SHP77 treated with DMSO at 0.1 percent for 48 hours (cell line): ENCODE measurements around the gene SCFD2.
"Not testable (repeated sequence)": the region's sequence is repeated elsewhere in the genome, so short reads cannot be mapped to it uniquely, and the experiment has no call there.

Experiments used
- DNase-seq: peaks from one replicate; lab custom pipeline; 2025; lab: John Stamatoyannopoulos, UW

The SCFD2 gene

DNA sequence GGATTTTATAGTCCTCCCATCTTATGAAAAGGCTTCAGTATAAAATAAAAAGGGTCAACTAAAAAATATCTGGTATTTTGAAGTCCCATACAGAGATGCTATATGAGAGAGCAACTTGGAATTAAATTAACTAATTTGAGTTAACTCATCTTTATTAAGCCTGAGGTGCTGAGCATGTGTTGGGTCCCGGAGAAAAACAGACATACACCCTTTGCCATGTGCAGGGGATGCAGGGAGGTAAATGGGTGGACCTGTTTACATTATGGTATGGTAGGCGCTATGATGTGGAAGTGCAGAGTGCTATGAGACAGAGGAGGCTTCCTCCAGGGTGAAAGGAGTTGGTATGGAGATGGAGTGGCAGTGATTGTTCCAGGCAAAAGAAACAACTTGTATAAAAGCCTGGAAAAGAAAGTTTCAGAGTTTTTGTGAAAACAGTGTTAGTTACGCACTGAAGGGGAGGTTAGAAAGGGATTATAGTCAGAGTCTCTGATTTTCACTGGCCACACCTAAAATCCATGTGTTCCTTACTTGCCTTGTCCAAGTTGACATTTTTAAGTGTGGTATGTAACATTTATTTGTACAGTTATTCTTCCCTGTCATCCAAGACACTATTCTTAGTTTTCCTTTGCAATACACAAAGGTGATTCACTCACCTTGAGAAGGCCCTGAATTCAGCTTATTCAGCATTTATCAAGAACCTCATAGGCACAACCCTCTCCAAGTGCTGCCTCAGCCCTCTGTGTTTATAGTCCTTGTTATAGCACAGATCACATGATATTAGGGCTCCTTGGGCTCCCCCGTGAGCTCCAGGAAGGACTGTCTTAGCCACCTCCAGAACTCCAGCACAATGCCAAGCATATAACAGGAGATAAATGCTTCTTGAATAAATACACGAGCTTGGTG lies 351.7 kb downstream of the SCFD2 start:
- DNase-seq = no peak

DNA sequence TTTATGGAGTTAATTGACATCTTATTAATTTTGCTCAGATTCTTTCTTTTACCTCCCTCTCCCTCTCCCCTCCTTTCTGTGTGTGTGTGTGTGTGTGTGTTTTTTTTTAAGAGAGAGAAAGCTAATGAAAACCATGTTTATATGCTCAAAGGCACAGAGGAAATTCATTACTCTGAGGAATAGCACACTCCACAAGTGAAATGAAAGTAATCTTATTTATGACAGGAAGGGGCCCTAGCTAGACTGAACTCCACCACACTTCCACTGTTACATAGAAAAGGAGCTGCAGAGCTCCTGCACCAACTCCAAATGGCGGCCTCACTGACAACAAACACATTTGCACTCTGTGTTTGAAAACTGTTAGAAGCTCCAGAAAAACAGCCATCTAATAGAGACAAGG lies 353.1 kb downstream of the SCFD2 start:
- DNase-seq = no peak

DNA sequence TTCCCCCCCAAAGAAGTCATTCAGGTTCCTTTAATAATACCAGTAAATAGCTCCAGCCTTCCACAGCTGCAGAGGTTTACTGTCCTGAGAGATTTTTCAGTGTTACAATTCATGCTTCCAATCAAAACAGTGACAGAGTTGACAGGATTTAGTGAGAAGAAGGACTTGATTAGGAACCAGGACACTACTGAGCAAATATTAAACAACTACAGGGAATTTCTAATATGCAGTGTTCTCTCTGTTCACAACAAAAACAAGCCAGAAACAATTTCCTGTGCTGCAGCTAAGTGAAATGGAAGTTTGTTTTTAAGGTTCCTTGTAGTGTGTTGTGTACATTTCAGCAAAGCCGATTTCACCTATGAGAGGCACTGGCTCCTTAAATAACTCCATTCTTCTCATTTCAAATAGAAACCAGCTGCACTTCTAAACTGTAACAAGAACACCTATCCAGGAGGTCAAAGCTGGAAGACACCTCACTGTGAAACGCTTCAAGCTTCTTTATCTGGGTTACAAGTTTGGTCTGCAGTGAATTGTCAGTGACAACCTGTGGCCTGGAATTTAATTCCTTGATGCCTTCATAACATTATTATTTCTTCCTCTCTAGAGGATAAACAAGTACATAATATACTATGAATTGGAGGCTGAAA lies 354.5 kb downstream of the SCFD2 start:
- DNase-seq = no peak

DNA sequence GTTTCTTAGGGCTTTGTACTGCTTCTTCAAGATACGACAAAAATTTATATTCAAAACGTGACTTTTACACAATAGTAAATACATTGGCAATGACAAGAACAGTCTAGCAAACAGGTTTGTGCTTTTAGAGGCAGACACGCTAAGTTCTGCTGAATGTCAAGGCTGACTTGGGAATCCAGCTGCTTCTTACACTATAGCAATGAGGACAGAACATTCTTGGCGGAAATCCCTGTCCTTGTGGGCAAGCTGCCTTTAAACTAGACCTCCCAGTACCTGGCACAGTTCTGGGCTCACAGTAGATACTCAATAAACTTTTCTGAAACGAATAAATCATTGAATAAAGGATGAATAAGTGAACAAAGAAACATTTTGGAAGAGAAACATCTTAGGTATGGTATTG lies 355.5 kb downstream of the SCFD2 start:
- no peak for DNase-seq

DNA sequence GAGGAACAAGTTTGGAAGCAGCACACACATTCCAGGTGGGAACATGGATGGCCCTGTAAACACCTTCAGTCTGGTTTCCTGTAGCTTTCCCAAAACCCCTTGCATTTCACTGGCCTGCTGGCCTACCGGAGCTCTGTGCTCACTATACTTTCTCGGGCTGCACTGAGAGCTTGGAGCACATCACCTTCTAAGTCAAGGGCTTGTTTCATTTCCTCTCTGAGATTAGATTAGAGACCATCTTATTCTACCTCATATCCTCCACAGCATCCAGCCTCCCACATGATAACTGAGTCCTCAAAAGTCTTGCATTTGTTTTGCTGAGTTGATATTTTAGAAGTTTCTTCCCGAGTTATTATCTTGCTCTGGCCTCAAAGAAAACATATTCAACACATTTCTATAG lies 356.0 kb downstream of the SCFD2 start:
- DNase-seq = no peak

DNA sequence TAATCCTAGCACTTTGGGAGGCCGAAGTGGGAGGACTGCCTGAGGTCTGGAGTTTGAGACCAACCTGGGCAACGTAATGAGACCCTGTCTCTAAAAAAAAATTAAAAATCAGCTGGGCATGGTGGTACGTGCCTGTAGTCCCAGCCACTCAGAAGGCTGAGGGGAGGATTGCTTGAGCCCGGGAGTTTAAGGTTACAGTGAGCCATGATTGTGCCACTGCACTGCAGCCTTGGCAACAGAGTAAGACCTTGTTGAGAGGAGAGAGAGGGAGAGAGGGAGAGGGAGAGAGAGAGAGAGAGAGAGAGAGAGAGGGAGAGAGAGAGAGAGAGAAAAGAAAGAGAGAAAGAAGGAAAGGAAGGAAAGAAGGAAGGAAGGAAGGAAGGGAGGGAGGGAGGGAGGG lies 358.8 kb downstream of the SCFD2 start:
- no peak for DNase-seq

DNA sequence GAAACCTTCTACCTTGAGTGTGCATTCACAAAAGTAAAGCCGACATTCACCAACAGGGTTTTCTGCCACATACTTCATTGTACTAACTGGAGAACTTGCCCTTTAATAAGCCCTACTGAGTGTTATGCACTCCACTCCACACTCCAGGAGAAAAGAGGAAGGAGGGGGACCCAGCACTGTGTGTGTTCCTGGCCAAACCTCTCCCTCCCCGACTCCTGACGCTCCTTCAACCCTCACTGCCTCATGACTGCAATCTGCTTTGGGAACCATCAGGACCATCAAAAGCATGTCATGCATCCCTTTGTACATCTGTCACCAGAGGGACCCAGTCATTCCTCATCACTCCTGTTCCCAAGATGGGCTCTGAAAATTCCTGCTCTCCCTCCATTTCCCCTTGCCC lies 360.1 kb downstream of the SCFD2 start:
- no peak for DNase-seq

DNA sequence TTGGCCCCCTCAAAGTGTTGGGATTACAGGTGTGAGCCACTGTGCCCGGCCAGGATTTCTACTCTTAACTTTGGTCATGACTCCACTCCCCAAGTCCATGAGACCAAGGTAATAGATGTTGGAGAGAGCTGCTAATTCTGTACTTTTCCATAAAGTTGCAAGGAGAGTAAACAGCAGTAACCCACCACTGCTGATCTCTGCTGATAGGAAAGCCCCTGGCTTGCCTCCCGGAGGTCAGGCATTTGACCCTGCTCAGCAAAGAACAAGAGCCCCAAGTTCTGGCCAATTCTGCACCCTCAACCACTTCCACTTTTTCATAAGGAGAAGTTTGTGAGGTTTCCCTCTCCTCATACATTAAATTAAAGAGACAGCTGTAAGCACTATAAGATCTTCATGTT lies 360.7 kb downstream of the SCFD2 start:
- no peak for DNase-seq

DNA sequence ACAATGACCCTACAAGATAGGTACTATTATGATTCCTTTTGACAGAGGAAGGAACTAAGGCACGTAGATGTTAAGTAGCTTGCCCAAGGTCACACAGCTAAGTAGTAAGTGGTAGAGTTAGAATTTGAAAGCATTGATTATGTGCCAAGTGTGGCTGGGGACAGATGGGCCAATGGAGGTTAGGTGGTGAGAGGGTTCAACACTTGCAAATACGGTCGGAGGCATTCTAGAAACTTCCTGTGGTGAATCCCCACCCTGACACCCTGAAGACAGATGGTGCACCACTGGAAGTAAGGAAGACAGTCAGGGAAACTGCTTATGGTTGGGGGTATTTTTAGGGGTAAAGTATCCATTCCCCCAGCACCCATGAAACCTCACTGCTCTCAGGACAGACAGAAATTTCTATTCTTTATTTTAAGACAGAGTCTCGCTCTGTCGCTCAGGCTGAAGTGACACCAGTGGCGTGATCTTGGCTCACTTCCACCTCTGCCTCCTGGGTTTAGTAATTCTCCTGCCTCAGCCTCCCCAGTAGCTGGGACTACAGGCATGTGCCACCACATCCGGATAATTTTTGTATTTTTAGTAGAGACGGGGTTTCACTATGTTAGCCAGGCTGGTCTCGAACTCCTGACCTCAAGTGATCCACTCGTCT lies 361.2 kb downstream of the SCFD2 start:
- DNase-seq = no peak

DNA sequence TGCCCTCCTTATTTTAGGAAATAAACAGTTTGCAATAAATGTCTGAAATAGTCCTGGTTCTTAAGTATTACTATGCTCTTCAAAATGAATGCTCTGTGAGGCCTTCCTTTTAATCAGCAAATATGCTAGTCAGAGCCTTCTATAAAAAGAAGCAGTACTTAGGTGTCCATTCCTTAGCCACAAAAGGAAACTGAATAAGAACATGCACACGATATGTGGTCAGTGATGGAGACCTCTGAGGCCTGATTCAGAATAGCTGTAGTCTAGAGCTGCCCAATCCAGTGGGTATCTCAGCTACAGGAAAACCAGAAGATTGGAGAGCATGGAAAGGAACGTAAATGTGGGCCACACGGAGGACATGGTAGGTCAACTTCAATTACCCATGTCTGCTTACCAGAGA lies 361.9 kb downstream of the SCFD2 start:
- no peak for DNase-seq

DNA sequence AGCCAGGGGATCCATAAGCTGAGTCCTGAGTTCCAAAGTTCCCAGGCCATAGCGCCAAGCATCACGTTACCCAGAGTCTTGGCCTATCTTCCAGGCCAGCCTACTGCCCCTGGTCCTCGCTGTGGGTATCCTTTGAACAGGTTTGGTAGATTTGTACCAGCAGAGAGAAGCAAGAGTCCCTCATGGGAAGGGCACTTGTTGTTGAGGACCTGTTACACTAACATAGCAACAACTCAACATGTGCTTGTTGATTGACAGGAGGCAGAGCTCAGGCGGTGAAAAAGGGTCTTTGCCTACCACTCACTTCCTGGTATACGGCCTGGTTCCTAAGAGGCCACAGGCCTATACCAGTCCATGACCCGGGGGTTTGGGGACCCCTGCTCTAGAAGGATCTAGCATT lies 365.3 kb downstream of the SCFD2 start:
- no peak for DNase-seq

DNA sequence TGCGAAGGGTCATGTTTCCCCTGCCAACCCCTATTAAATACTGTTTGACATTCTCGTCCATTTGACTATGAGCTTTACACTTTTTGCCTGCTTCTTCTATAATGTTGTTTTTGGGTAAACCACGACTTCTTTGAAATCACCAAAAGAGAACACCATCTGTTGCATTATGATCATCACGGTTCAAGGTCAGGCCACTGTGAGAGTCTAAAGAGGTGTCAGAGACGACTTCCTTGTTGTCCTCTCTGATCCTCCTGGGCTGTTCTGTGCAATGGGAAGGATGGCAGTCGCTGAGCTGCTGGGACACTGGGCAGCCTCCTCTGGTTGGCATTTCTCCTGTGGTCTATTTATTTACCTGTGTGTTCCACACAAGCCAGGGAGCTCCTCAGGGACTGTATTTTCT lies 366.2 kb downstream of the SCFD2 start:
- no peak for DNase-seq

DNA sequence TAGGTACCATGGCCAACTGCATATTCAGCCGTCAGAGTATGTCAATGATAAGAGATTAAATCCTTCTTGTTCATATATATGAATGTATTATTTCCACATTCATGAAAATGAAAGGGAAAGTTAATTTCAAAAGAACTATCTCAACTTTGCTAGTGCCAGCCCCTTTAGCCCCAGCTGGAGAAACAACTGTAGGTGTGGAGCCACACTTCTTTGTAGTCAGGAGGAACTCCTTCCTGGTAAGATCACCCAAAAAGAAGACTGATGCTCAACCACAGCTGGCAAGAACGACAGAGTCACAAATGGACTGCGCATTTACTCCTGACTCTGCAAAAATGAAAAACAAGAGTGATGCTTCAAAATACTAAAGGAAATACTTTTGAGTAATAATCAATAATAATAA lies 367.4 kb downstream of the SCFD2 start:
- no peak for DNase-seq

DNA sequence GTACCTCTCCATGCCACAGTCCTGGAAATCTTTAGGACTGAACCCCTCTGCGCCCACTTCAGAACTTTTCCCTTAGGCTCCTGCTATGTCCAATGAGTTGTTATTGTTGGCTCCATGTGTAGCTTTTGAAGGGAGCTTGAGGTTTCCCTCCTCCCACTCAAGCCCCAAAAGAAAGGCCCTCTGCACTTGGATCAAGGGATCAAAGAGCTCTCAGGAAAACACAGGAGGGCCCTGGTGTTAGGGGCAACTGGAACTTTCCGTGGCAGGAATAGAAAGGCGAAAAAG lies 368.8 kb downstream of the SCFD2 start:
- no peak for DNase-seq

DNA sequence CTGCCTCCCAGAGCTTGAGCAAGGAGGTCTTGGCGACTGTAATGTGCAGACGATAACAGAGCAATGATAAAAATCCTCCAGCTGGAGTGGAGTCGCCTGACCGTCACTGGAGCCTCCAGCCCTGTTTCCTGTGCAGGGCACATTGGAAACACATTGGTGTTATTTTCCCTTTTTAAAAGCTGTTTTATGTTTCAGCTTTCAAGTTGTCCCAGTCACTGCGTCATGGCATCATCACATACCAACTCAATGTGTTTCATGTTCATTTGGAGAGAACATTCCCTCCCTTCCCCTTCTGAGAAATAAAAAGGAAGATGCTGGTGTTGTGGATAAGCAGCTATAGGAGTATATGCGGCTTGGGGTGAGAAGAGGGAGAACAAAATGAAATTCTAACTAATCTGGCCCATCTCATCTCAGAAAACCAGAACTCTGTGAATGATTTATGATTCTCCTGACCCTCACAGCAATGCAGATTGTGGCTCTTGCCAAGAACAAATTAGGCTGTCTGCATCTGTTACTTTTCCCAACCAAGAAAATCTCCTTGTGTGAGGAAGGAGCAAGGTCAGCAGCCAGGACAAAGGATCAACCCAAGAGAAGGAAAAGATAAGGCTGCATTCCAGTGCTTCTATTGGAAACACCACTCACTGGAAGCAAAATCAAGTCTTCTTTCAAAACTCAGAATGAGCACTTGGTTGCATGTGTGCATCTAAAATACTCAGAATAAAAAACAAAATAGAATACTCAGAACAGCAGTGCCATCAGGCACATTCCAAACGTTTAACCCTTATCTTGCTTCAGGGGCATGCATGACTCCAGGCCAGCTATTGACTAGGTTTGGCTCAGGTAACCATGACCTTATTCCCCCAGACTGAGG lies 369.4 kb downstream of the SCFD2 start:
- DNase-seq = no peak

DNA sequence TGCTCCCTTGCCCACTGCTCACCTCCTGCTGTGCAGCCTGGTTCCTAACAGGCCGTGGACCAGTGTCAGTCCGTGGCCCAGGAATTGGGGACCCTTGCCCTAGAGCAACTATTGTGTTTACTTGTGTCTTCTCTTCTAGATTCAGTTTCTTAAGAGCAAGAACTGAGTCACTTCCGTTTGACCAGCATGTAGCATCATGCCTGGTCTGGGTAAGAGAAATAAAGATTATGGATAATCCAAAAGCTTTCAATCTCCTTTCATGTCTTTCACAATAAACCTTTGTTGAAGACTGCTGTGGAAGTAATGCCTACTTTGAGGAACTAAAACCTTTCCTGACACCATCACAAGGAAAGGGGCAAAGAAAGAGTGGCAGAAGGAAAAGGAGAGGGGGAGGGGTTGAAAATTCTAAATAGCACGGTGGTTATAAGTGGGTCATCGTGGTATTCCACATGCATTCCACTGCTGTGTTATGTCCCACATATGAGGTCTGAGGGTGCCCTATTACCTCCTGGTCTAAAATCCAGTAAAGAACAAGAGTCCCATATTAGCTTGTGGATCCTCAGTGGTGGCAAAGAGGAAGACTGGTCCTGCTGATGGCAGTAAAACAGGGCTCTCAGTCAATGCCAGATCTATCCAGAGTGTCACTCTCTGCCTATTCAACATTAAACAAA lies 370.4 kb downstream of the SCFD2 start:
- DNase-seq = no peak

DNA sequence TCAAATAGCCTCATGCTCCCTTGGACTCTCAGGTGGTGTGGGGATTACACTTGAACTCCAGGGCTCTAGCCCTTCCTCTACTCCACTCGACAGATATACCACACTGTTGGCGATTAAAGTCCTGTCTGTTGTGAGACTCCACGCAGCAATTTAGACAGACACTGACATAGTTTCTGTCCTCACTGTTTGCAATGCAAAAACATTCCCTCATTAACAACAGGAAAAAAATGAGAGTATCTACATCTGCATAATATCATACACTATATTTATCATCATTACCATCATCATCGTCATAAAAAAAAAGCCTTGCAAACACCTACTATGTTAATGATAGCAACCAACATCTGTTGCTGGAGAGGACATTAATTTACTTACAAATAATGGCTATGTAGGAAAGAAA lies 371.3 kb downstream of the SCFD2 start:
- no peak for DNase-seq

DNA sequence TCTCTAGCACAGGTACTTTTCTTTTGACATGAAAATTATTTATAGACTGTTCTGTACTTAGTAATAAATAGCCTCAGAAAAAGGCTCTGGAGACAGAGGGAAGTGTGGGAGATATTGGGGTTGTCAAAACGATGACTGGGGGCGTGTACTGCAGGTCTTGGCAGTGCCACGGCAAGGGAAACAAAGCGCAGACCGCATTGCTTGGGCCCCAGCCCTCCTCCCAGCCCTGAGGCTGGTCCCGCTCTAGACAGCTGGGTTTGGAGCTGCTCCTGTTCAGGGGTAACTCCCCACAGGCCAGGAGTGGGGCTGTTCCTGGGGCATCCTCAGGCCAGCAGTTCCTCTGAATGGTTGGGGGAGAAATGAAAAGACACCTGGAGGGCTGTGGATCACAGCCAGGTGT lies 372.1 kb downstream of the SCFD2 start:
- DNase-seq = no peak

DNA sequence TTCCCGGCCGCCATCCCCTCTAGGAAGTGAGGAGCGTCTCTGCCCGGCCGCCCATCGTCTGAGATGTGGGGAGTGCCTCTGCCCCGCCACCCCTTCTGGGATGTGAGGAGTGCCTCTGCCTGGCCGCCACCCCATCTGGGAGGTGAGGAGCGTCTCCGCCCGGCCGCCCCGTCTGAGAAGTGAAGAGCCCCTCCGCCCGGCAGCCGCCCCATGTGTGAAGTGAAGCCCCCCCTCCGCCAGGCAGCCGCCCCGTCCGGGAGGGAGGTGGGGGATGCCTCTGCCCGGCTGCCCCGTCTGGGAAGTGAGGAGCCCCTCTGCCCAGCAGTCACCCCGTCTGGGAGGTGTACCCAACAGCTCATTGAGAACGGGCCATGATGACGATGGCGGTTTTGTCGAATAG lies 373.3 kb downstream of the SCFD2 start:
- not testable (repeated sequence) for DNase-seq

DNA sequence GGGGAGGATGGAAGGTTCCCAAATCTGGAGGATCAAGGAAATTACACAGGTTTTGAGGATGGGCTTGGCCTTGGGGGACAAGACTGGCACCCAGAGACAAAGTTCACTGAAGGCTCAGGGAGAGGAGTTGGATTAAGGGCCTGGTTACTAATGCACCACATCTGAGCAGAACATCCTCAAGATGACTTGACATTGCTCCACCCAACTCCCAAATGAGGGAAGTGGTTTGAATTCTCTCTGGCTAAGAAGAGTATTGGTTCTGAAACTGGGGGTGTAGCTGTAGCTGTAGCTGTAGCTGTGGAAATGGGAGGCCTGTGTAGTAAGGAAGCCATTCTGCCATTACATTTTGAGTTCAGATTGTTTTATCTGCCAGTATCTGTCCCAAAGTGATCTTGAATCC lies 374.4 kb downstream of the SCFD2 start:
- no peak for DNase-seq

DNA sequence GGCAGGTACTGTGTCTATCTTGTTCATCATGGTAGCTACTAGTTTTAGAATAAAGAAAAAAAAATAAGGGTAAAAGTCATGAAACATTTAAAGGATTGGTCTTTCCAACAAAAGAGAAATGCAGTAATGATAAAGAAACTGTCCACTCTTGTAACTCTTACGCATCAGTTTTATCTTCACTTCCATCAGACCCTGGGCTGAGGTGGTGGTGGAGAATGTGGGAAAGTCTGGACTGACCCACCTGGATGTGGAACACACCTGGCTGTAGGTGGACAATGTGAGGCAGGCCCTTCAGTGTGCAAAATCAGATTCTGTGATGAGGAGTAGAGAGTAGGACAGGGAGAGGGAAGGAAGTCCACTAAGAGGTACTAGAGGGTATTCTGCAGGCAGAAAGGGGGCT lies 375.2 kb downstream of the SCFD2 start:
- no peak for DNase-seq

DNA sequence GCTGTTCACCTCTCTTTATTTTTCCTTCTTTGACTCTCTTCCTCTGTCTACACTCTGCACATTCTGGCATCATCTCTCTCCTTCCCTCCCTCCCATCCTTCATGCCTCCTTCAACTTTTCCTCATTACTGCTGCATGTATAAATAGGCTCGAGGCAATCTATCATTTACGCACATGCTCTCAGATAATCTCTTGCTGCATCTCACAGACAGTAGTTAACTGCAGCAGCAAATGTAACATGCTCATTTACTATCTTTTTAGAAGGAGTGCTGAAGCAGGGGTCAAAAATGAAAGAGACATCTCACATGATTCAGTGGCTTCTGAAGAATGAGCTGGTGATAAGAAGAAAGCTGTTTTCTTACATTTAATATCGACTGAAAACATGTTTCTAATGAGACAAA lies 376.0 kb downstream of the SCFD2 start:
- no peak for DNase-seq
